Keratinocyte (primary cell): ENCODE results near the gene SOCS1. TPM values are rescaled to one million over a fixed set of nuclear protein-coding genes. Genes with fewer than 3 reads are reported as not detected.
A peak's percentile ranks its signal among the peaks of the same experiment; 100 is the strongest.

Source experiments
- DNase-seq: peaks from one replicate; pipeline ENCODE4 v3.0.0-alpha.2; 2011; ENCODE audit warnings: low read depth, missing footprints, low spot score
- FAIRE-seq: peaks from 2 replicates; lab custom pipeline; 2011; peaks lifted over from hg19 to GRCh38; lab: Jason Lieb, UNC
- H2AFZ ChIP-seq: 2 replicates; pipeline ENCODE4 v1.6.0; 2012; ENCODE audit warnings: low read length, control low read depth, inconsistent platforms; ENCODE audit not compliant: control insufficient read depth
- H3K27ac ChIP-seq: 2 replicates; pipeline ENCODE4 v1.5.1; 2011; ENCODE audit warnings: low read length; ENCODE audit not compliant: control insufficient read depth, insufficient read depth
- H3K27me3 ChIP-seq: 3 replicates; pipeline ENCODE4 v1.6.0; 2011; ENCODE audit warnings: low read length; ENCODE audit not compliant: control insufficient read depth, insufficient read depth; ENCODE audit errors: extremely low read depth
- H3K36me3 ChIP-seq, 2 experiments: 2 replicates in 1 of 2; 3 replicates in 1 of 2; pipeline ENCODE4 v1.5.1; 2011; ENCODE audit warnings: low read length in 2 of 2, mild to moderate bottlenecking in 1 of 2; ENCODE audit not compliant: control insufficient read depth in 2 of 2, insufficient read depth in 2 of 2; ENCODE audit errors: extremely low read depth in 1 of 2
- H3K4me1 ChIP-seq: 3 replicates; pipeline ENCODE4 v1.5.1; 2011; ENCODE audit warnings: low read length; ENCODE audit not compliant: control insufficient read depth, insufficient read depth; ENCODE audit errors: extremely low read depth
- H3K4me2 ChIP-seq: 3 replicates; pipeline ENCODE4 v1.6.0; 2011; ENCODE audit warnings: low read depth, low read length; ENCODE audit not compliant: control insufficient read depth, insufficient read depth; ENCODE audit errors: extremely low read depth
- H3K4me3 ChIP-seq, 3 experiments: fragments of 200-600 bp in 1 of 3; sonication (generic) in 1 of 3; 2 replicates in 2 of 3; 3 replicates in 1 of 3; pipeline ENCODE4 v1.5.1; 2011 to 2016; ENCODE audit warnings: low read length in 3 of 3, mild to moderate bottlenecking in 3 of 3, control low read depth in 2 of 3, inconsistent platforms in 1 of 3, low read depth in 1 of 3, mixed read lengths in 1 of 3, mixed run types in 1 of 3, moderate library complexity in 1 of 3; ENCODE audit not compliant: control insufficient read depth in 2 of 3, insufficient read depth in 2 of 3; ENCODE audit errors: extremely low read depth in 1 of 3
- H3K79me2 ChIP-seq: 2 replicates; pipeline ENCODE4 v1.6.0; 2012; ENCODE audit warnings: low read length; ENCODE audit not compliant: control insufficient read depth, insufficient read depth
- H3K9ac ChIP-seq: 3 replicates; pipeline ENCODE4 v1.6.0; 2011; ENCODE audit warnings: low read length; ENCODE audit not compliant: control insufficient read depth, insufficient read depth; ENCODE audit errors: extremely low read depth
- H3K9me1 ChIP-seq: 3 replicates; pipeline ENCODE4 v1.6.0; 2011; ENCODE audit warnings: low read length; ENCODE audit not compliant: control insufficient read depth, insufficient read depth; ENCODE audit errors: extremely low read depth
- H3K9me3 ChIP-seq: 2 replicates; pipeline ENCODE4 v1.5.1; 2012; ENCODE audit warnings: low read depth, low read length; ENCODE audit not compliant: control insufficient read depth
- H4K20me1 ChIP-seq: 3 replicates; pipeline ENCODE4 v1.6.0; 2011; ENCODE audit warnings: low read length; ENCODE audit not compliant: control insufficient read depth, insufficient read depth; ENCODE audit errors: extremely low read depth
- EZH2 ChIP-seq: IDR thresholded peaks from one replicate; pipeline ENCODE4 v1.6.1; 2012; ENCODE audit warnings: inconsistent platforms, mild to moderate bottlenecking, low read length, moderate library complexity
- dilution Hi-C: fragments of 300-500 bp; cut with MboI; formaldehyde crosslinking; loops from one replicate; pipeline ENCODE4 v1.7.0; 2020; ENCODE audit warnings: low sequenced_read_pairs; ENCODE audit not compliant: extremely low pct_ligation_motif_present
- polyA plus RNA-seq, 5 experiments: library from polyadenylated mRNA; depleted of rRNA in 3 of 5; stranded (reverse) in 3 of 5; stranded (forward) in 1 of 5; unstranded in 1 of 5; fragments of >200 nt; gene quantifications; 1 replicate in 1 of 5; 2 replicates in 3 of 5; 3 replicates in 1 of 5; pipeline versions ENCODE4 v1.2.1 to v1.2.3, GENCODE V29; 2011 to 2012; ENCODE audit warnings: missing spikeins in 2 of 5, low read depth in 1 of 5, low replicate concordance in 1 of 5
- TF ChIP-seq, protein P1 (sequence below), 3 experiments: IDR thresholded peaks in 1 of 3; conservative IDR thresholded peaks in 1 of 3; optimal IDR thresholded peaks in 1 of 3; 2 replicates in 2 of 3; 3 replicates in 1 of 3; pipeline versions ENCODE3 to v1.5.1; 2011; ENCODE audit warnings: low read length in 3 of 3, mild to moderate bottlenecking in 3 of 3, moderate library complexity in 2 of 3, control low read depth in 1 of 3, inconsistent platforms in 1 of 3; ENCODE audit not compliant: insufficient read depth in 2 of 3; ENCODE audit errors: extremely low read depth in 1 of 3

Gene SOCS1
- polyA plus RNA-seq, 1 donor (not counting 4 experiments of a cell fraction or from before 2014, with no cell fraction given) = 0.98 TPM

DNA sequence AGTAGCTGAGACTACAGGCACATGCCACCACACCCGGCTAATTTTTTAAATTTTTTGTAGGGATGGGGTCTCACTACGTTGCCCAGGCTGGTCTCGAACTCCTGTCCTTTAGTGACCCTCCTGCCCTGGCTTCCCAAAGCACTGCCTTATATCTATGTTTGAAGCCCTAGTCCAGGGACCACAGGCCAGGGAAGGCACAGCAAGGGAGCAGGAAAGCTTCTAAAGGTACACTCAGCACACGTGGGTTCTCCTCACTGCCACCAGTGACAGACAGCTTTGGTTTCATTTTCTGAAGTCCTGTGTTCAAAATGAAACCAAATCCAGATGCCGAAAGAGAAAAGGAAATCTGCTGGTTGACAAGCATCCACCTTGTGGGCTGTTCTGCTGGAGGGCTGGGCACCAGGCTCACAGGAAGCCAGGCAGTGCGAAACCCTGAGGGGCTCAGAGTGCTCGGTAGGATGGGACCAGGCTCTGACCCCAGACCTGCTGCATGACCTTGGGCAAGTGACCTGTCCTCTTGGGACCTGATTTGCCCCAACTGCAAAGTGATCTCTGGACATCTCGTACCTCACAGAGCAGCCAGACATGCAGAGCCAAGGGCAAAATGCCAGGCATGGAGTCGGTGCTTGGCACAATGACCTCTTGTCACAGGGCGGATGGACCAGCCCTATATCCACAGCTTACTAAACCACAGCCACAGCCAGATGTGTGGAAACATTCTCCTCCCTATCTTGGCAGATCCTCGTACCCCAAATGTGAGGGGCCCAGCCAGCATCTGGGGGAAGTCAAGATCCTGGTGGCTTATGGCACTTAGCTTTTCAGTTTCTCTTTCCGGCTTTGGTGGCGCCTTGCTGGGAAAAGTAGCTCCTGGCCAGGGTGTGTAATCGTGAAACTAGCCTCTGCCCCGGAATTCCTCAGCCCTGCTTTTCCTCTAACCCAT, 2.8 kb upstream of the SOCS1 start:
- TF ChIP-seq, protein P1, sequence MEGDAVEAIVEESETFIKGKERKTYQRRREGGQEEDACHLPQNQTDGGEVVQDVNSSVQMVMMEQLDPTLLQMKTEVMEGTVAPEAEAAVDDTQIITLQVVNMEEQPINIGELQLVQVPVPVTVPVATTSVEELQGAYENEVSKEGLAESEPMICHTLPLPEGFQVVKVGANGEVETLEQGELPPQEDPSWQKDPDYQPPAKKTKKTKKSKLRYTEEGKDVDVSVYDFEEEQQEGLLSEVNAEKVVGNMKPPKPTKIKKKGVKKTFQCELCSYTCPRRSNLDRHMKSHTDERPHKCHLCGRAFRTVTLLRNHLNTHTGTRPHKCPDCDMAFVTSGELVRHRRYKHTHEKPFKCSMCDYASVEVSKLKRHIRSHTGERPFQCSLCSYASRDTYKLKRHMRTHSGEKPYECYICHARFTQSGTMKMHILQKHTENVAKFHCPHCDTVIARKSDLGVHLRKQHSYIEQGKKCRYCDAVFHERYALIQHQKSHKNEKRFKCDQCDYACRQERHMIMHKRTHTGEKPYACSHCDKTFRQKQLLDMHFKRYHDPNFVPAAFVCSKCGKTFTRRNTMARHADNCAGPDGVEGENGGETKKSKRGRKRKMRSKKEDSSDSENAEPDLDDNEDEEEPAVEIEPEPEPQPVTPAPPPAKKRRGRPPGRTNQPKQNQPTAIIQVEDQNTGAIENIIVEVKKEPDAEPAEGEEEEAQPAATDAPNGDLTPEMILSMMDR (optimal IDR thresholded peaks at IDR 0.05 in 1 of 3, IDR thresholded peaks at IDR 0.05 in 1 of 3, conservative IDR thresholded peaks at IDR 0.05 in 1 of 3; ENCODE audit: extremely low read depth in 1 of 3, insufficient read depth in 2 of 3, low read length in 3 of 3) = no peak
- TF ChIP-seq EZH2 = no peak
- peaks cover 15% of the 10 kb centered on the region for H3K79me2 ChIP-seq
- H3K9me3 ChIP-seq = no peaks in the 10 kb centered on the region
- dilution Hi-C loops = no loop called here
- H3K9me1 ChIP-seq = no peaks in the 10 kb centered on the region
- no peak overlapping the region for H3K9ac ChIP-seq
- peak overlapping the region; percentile 3 for H3K4me2 ChIP-seq
- peaks cover 16% of the 10 kb centered on the region for H3K4me1 ChIP-seq
- FAIRE-seq (no peak), DNase-seq (no peak)
- no peak overlapping the region for H2AFZ ChIP-seq
- no peaks in the 10 kb centered on the region for H4K20me1 ChIP-seq
- H3K36me3 ChIP-seq = no peaks in the 10 kb centered on the region
- peaks cover 5% of the 10 kb centered on the region for H3K27me3 ChIP-seq
- no peak overlapping the region for H3K4me3 ChIP-seq
- H3K27ac ChIP-seq = no peak overlapping the region

- Histone ChIP-seq H2AFZ (peak overlapping the region; percentile 57), H3K36me3 (no peaks in the 10 kb centered on the region), H3K27me3 (peaks cover 5% of the 10 kb centered on the region), H3K9me1 (no peaks in the 10 kb centered on the region), H3K4me3 (peak overlapping the region; percentile 70 to 88 (median 79)), H3K9me3 (no peaks in the 10 kb centered on the region), H3K4me2 (peak overlapping the region; percentile 75), H3K27ac (no peak overlapping the region), H3K79me2 (peaks cover 19% of the 10 kb centered on the region), H3K4me1 (peaks cover 20% of the 10 kb centered on the region), H3K9ac (peak overlapping the region; percentile 90), H4K20me1 (no peaks in the 10 kb centered on the region)
- dilution Hi-C loops = no loop called here
- FAIRE-seq = peak; percentile 79
- DNase-seq = peak; percentile 38
- TF ChIP-seq, protein P1 (optimal IDR thresholded peaks at IDR 0.05 in 1 of 3, IDR thresholded peaks at IDR 0.05 in 1 of 3, conservative IDR thresholded peaks at IDR 0.05 in 1 of 3; ENCODE audit: extremely low read depth in 1 of 3, insufficient read depth in 2 of 3, low read length in 3 of 3) = peak; percentile 76 to 94 (median 87)
- no peak for TF ChIP-seq EZH2
Observed at GRCh38 chr16:11257131-11257938, 1.3 kb upstream of the SOCS1 start.
